Spinal cord (tissue), 10 donors: ENCODE measurements around the gene TFDP1. TPM values are rescaled to one million over a fixed set of nuclear protein-coding genes. Genes with fewer than 3 reads are reported as not detected.

ENCODE experiments used
- DNase-seq, 6 donors: peaks; one replicate each; pipeline versions ENCODE4 v3.0.0 to v3.0.0-alpha.2; 2013 to 2015; ENCODE audit warnings: low spot score in 6 of 6, low read depth in 4 of 6
- H3K27ac ChIP-seq: one replicate; pipeline ENCODE4 v1.5.1; 2013; ENCODE audit warnings: low read depth, low read length, control low read depth
- H3K27me3 ChIP-seq: one replicate; pipeline ENCODE4 v1.6.1; 2013; ENCODE audit warnings: low read length; ENCODE audit not compliant: control insufficient read depth, insufficient read depth
- H3K36me3 ChIP-seq: one replicate; pipeline ENCODE4 v1.6.1; 2013; ENCODE audit warnings: low read length; ENCODE audit not compliant: control insufficient read depth, insufficient read depth
- H3K4me1 ChIP-seq: one replicate; pipeline ENCODE4 v1.6.1; 2013; ENCODE audit warnings: low read length; ENCODE audit not compliant: control insufficient read depth, insufficient read depth
- H3K4me3 ChIP-seq: one replicate; pipeline ENCODE4 v1.5.1; 2013; ENCODE audit warnings: low read depth, low read length, control low read depth
- H3K9me3 ChIP-seq: one replicate; pipeline ENCODE4 v1.6.1; 2013; ENCODE audit warnings: low read length; ENCODE audit not compliant: control insufficient read depth, insufficient read depth
- WGBS: methylation state at CpG from one replicate; pipeline ENCODE4 v1.1.5; 2013; ENCODE audit warnings: missing lambda C conversion rate; ENCODE audit not compliant: insufficient coverage; 5-methylcytosine and 5-hydroxymethylcytosine counted together
- polyA plus RNA-seq, 2 donors: library from polyadenylated mRNA; unstranded; fragments of 120-200 nt; gene quantifications; one replicate each; pipeline ENCODE4 v1.2.1, GENCODE V29; 2013; ENCODE audit not compliant: insufficient read length in 2 of 2
- total RNA-seq, 2 donors: library from RNA; depleted of rRNA in 1 of 2; stranded (reverse); fragments of 120-200 nt in 1 of 2; fragments of >200 nt in 1 of 2; gene quantifications; one replicate each; pipeline versions ENCODE4 v1.2.3 to v1.2.4, GENCODE V29; 2013 to 2014
- donor health status: healthy.

TFDP1 gene
- total and polyA plus RNA-seq, 4 donors, result 43.9 to 87.7 (median 63.8) TPM

- no peaks in the 10 kb centered on the region for H3K27me3 ChIP-seq
- 64% methylated on average over 12 of the region's 15 CpGs for WGBS
- H3K4me3 ChIP-seq, result no peak overlapping the region
- peaks cover 13% of the 10 kb centered on the region for H3K4me1 ChIP-seq
- H3K9me3 ChIP-seq, result peaks cover 2% of the 10 kb centered on the region
- no peak for DNase-seq
- no peak overlapping the region for H3K27ac ChIP-seq
- H3K36me3 ChIP-seq, result peaks cover 64% of the 10 kb centered on the region
Observed at GRCh38 chr13:113602291-113602988, 17.9 kb downstream of the TFDP1 start.

DNA sequence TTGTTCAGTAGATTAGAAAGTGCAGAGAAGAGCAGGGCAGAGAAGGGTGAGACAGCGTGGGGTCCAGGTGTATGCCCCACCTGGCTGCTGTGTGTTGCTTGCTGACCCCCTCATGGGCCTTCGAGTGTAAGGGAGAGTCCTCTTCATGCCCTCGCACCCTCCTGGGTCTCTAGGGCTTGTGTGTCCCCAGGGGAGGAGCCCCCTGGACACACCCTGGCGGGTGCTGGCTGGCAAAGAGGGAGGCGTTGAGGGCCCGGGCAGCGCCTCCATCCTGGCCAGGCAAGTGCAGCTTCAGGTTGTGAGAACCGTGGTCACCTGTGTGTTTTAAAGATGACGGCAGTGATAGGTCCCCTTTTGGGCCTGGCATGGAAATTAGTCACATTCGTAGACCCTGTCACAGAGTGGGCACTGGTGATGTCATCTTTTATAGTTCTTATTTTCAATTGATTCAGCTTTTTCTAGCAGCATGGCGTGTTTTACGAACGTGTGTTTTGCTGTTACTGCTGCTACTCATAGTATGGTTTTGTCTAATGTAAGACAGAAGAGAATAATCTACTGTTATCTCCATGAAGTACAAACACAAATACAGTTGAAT lies 18.7 kb downstream of the TFDP1 start:
- H3K27ac ChIP-seq, result no peak overlapping the region
- H3K27me3 ChIP-seq, result no peaks in the 10 kb centered on the region
- peaks cover 64% of the 10 kb centered on the region for H3K36me3 ChIP-seq
- H3K4me1 ChIP-seq, result peaks cover 10% of the 10 kb centered on the region
- no peak for DNase-seq
- peaks cover 2% of the 10 kb centered on the region for H3K9me3 ChIP-seq
- no peak overlapping the region for H3K4me3 ChIP-seq
- 92% methylated on average over 9 of the region's 13 CpGs for WGBS

GRCh38 chr13:113604186-113604585 lies 19.6 kb downstream of the TFDP1 start:
- no peak overlapping the region for H3K27ac ChIP-seq
- H3K9me3 ChIP-seq, result peaks cover 2% of the 10 kb centered on the region
- DNase-seq, result no peak
- H3K4me1 ChIP-seq, result peaks cover 10% of the 10 kb centered on the region
- WGBS, result 92% methylated on average over 1 of the region's 1 CpG
- H3K27me3 ChIP-seq, result no peaks in the 10 kb centered on the region
- H3K36me3 ChIP-seq, result peaks cover 67% of the 10 kb centered on the region
- H3K4me3 ChIP-seq, result no peak overlapping the region

- WGBS, result 98% methylated on average over 7 of the region's 8 CpGs
- H3K4me3 ChIP-seq, result no peak overlapping the region
- H3K36me3 ChIP-seq, result peaks cover 67% of the 10 kb centered on the region
Observed at GRCh38 chr13:113605461-113605860, 20.9 kb downstream of the TFDP1 start.

DNA sequence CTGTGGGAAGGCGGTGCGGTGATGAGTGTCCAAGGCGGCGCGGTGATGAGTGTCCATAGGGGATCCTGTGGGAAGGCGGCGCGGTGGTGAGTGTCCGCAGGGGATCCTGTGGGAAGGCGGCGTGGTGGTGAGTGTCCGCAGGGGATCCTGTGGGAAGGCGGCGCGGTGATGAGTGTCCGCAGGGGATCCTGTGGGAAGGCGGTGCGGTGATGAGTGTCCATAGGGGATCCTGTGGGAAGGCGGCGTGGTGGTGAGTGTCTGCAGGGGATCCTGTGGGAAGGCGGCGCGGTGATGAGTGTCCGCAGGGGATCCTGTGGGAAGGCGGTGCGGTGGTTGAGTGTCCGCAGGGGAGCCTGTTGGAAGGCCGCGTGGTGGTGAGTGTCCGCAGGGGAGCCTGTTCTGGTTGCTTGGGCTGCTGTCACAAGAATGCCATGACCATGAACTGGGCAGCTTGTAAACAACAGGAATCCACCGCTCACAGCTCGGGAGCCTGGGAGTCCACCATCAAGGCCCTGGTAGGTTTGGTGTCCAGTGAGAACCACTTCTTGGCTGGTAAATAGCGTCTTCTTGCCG lies 21.4 kb downstream of the TFDP1 start:
- no peaks in the 10 kb centered on the region for H3K27me3 ChIP-seq
- 98% methylated on average over 34 of the region's 34 CpGs for WGBS
- H3K36me3 ChIP-seq, result peaks cover 64% of the 10 kb centered on the region
- peaks cover 13% of the 10 kb centered on the region for H3K4me1 ChIP-seq
- no peak overlapping the region for H3K27ac ChIP-seq
- no peaks in the 10 kb centered on the region for H3K9me3 ChIP-seq
- DNase-seq, result no peak
- no peak overlapping the region for H3K4me3 ChIP-seq

More at GRCh38 chr13:113605461-113605860, 20.9 kb downstream of the TFDP1 start:
- Histone ChIP-seq H3K4me1 (peaks cover 13% of the 10 kb centered on the region), H3K27me3 (no peaks in the 10 kb centered on the region), H3K9me3 (peaks cover 1% of the 10 kb centered on the region), H3K27ac (no peak overlapping the region)
- no peak for DNase-seq

GRCh38 chr13:113607056-113607888 lies 22.7 kb downstream of the TFDP1 start:
- no peaks in the 10 kb centered on the region for H3K27me3 ChIP-seq
- H3K4me3 ChIP-seq, result no peak overlapping the region
- no peaks in the 10 kb centered on the region for H3K9me3 ChIP-seq
- 82% methylated on average over 28 of the region's 28 CpGs for WGBS
- H3K27ac ChIP-seq, result no peak overlapping the region
- no peak for DNase-seq
- H3K4me1 ChIP-seq, result peaks cover 11% of the 10 kb centered on the region
- peaks cover 68% of the 10 kb centered on the region for H3K36me3 ChIP-seq

DNA sequence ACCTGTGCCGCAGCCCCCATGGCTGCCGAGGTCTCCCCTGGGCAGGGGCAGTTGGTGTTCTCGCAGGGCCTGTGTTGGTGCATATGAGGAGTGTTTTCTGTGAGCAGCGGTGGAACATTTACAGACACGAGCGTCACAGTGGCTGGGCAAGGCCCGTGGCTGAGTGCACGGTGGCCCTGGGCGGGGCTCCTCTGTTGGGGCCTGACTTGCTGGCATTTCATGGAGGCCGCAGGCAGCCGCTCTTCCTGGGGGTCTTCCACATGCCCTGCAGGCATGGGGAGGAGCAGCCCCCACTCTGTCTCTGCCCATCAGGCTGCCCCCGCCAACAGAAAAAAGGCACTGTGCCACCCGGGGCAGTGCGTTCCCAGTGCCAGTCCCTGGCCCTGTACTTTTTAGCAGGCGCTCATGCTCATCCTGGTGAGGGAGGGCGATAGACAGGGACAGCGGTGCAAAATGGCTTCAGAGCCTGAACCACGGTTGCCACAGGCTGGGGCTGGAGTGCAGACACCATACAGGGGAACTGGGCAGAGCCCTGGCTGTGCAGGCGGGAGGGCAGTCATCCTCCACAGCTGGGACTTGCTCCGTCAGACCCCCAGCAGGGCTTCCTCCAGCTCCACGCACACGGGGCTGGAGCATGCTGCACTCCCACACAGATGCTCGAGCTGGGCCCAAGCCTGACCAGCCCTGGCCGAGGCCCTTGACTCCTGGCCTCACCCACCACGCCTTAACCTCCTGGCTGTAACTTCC lies 23.5 kb downstream of the TFDP1 start:
- no peak for DNase-seq
- Histone ChIP-seq H3K36me3 (peaks cover 71% of the 10 kb centered on the region), H3K9me3 (no peaks in the 10 kb centered on the region)

GRCh38 chr13:113608967-113609533 lies 24.5 kb downstream of the TFDP1 start:
- 95% methylated on average over 21 of the region's 22 CpGs for WGBS
- Histone ChIP-seq H3K4me3 (no peak overlapping the region), H3K9me3 (no peaks in the 10 kb centered on the region), H3K27ac (no peak overlapping the region), H3K4me1 (peaks cover 4% of the 10 kb centered on the region), H3K36me3 (peaks cover 77% of the 10 kb centered on the region), H3K27me3 (no peaks in the 10 kb centered on the region)
- no peak for DNase-seq

More for the DNA sequence above, 23.5 kb downstream of the TFDP1 start:
- Histone ChIP-seq H3K4me1 (peaks cover 5% of the 10 kb centered on the region), H3K27me3 (no peaks in the 10 kb centered on the region), H3K27ac (no peak overlapping the region), H3K4me3 (no peak overlapping the region)
- WGBS, result 89% methylated on average over 25 of the region's 25 CpGs

- no peak overlapping the region for H3K27ac ChIP-seq
- no peak overlapping the region for H3K4me3 ChIP-seq
- peaks cover 4% of the 10 kb centered on the region for H3K4me1 ChIP-seq
- 89% methylated on average over 13 of the region's 13 CpGs for WGBS
- DNase-seq, result no peak
- H3K27me3 ChIP-seq, result no peaks in the 10 kb centered on the region
- H3K9me3 ChIP-seq, result no peaks in the 10 kb centered on the region
- H3K36me3 ChIP-seq, result peaks cover 80% of the 10 kb centered on the region
Observed at GRCh38 chr13:113609616-113610015, 25.1 kb downstream of the TFDP1 start.
